CD4-positive, alpha-beta T cell treated with Interleukin-15 for 4 hours (primary cell): ENCODE results near the gene C17orf75.
A peak's percentile ranks its signal among the peaks of the same experiment; 100 is the strongest.
"Not testable (repeated sequence)": the region's sequence is repeated elsewhere in the genome, so short reads cannot be mapped to it uniquely, and the experiment has no call there.

Experiments used
- DNase-seq: peaks from one replicate; pipeline ENCODE4 v3.0.0-alpha.2; 2020; ENCODE audit warnings: low spot score

Gene C17orf75

DNA sequence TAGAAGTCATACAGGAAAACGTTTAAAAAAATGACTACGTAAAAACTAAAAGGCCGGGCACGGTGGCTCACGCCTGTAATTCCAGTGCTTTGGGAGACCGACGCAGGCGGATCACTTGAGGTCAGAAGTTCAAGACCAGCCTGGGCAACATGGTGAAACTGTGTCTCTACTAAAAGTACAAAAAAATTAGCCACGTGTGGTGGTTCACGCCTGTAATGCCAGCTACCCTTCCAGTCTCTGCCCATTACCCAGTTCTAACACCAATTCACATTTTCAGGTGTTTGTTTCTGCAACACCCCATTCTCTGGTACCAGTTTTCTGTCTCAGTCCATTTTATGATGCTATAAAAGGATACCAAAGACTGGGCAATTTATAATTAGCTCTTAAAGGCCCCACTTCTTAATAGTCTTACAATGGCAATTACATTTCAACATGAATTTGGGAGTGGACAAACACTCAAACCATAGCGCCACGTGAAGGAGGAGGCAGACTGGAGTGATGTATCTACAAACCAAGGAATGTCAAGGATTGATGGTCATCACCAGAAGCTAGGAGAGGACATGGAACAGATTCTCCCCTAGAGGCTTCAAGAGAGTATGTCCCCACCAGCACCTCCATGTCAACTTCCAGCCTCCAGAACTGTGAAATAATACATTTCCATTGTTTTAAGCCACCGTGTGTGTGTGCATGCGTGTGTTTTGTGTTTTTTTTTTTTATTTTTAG is 791 bp upstream of the C17orf75 start:
- DNase-seq, result no peak

DNA sequence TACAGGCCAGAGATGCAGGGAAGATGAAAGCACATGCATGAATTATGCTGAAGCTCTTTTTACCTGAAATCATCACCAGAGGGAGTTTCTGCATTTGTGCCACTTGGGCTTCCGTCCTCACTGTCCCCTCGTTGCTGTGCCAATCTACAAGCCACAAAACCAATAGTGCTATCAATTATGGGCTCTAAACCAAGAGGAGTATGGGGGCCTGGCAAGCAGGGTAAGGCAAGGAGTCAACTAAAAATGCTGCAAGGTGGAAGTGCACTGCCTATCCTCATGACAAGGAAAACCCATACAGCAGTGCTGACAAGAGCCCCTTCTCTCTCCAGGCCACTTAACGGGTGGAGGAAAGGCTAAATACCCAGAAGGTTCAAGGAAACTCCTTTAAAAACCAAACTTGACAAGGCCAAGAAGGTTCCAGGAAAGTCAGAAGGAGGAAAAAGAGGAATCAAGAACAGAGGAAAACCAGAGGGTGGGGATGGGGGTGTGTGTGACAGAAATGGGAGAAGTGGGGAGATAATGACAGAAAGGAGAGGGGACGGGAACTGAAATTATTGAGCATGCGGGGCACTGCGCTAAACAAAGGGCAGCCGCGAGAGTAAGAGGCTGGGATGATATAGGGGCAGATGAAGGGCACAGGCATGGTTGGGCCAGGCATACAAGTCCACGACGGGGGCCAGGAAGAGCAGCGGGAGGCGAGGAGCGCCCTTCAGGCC is 674 bp downstream of the C17orf75 start:
- DNase-seq, result peak; percentile 70

DNA sequence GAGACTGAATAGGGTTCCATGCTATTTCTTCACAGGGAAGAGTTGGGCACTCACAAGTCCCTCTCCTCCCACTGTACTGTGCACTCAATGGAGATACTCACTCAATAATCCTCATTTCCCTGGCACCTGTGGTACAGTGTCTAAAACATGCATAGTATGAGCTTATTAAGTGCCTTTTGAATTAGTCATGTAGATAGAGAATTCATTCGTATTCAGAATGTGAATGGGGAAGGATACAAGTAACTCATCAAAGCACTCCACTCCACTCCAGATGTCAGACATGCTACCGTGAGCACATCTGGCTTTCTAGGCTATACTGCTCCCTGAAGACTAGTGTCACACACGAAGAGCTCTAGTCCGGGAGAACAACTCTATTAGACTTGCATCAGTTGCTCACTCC is 6.3 kb downstream of the C17orf75 start:
- no peak for DNase-seq

DNA sequence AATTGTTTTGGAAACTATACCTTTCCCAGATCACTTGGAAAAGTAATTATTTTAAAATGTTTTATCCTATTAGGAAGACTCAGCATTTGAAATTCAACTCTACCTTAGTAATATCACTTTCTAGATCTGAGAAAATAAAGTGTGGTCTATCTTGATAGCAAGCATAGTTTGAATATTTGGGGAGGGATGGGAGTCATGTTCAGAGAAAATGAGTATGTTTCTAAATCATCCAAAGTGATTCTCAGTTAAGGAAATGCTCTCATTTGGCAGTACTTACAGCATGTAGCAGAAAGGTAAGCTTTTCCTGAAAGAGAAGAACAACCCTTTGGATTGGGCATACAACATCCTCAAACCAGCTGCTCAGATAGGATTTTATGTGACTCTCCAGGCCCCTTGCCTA is 6.9 kb downstream of the C17orf75 start:
- no peak for DNase-seq

DNA sequence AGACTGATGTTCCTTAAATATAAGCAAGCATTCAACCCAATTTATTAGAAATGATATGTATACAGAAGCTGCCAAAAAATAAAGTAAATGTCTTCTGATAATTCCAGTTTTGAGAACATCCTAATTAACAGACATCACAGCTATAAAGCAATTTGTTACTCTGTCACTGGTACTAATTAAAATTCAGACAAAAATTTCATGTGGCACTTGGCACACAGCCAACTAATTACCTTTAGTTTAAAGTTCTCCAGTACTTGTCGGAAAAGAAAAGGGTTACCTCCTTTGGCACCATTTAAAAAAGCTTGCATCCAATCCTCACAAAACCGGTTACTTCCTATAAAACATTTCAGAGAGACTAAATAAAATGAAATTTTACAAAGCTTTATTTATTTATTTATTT is 8.8 kb downstream of the C17orf75 start:
- no peak for DNase-seq

DNA sequence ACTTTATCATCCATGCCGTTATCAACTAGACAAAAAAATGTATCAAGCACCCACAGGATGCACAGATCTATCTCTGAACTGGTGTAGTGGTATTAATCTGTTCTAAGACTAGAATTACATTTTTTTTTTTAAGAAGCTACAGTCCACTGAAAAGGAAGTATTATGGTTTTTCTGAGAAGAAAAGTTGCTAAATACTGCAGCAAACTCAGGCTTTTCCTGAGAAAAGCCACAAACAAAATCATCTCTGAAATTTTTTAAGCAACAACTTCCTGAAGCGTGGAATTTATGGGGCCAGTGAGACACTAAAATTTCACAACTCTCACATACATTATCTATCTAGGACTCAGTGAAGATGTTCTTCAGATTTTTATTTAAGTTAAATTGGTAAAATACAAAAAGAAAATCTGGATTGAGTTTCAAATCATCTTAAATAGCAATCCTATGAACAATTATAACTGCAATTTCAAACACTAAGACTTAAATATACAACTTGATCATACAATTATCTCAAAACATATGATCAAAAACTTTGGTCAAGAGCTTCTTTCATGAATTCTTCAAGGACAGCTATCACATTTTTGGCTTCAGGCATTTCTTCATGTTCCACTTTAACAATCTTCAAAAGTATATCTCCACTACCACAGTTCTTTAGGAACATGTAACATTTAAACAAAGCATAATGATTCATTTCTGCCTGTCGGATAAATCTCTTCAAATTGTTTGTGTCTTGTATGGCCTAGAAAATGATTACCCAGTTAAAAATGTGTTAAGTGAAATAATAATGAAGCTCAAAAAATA is 10.5 kb downstream of the C17orf75 start:
- peak; percentile 55 for DNase-seq

DNA sequence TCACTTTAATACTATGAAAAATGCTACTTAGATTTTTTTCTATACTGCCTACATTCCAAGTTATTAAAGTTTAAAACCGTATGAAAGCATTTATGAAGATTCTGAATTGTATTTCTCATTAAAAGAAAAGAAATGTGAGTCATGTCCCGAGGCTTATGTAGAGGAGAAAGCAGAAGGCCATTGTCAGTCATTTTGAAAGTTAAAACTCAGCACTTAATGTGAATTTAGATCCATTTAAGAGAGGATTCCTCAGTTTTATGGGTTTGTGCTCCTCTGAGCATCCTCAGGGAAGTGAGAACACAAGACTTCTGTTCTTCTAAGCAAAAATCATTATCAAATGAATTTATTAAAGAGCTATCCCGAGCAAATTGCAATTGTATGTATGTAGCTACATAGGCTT is 11.8 kb downstream of the C17orf75 start:
- no peak for DNase-seq

DNA sequence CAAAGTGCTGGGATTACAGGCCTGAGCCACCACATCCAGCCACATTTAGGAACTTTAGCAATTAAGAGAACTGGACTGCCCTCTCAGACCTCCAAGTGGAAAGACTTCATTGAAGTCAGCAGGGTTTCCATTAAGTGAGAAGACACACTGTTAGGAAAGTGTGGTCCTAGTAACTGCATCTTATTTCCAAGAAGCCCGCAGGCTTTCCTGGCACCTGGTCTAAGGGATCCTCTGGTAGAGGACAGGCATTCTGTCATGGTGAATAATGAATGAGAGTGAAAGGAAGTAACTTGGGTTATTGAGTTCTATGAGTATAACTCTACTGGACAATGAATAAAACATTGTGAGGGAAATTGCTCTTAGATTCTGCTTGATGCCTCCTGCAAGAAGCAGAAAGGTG is 14.1 kb downstream of the C17orf75 start:
- DNase-seq, result no peak

DNA sequence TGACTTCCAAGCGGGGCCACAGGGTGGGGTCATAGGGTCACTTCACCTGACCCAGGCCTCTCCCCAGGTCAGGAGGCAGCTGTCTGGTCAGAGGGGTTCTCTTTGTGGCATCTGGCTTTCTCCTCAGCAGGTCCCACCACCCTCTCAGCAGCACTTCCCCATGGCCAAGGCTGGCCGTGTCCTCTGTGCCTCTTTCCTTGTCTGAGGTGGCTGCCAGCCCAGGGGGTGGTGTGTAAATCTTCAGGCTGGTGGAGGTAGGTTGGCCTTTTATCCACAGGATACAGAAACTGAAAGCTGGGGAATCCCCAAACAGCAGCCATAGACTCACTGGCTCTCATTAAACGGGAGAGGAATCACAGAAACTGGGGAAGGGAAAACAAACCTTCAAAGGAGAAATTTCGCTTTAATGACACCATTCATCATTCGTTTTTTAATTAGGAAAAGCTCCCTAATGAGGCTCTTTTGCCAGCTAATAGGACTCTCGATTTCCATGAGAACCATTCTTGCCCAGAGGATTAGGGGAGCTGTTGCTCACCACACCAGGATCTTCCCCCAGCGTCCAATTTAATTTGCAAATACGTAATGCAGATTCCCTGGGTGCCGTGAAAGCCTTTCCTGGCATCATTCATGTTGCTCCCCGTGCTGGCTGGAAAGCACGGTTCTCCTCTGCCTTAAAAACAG is 18.0 kb downstream of the C17orf75 start:
- DNase-seq, result peak; percentile 36

DNA sequence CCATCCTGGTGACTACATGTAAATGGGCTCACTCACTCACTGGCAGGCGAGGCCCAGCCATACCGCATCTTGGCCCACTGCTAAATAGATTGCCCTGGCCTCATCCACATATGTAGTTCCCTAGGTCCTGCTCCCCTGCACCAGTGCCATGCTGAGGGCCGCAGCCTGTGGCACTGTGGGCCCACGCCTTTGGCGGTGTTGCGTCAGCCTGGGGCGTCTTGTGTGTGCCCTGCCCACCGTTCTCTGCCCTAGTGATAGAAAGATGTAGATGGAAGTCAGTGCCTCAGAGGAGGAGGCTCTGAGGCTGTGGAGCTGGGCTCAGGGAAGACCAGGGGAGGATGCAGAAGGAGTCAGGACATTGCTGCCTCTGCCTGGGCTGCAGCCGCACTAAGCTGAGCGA is 18.9 kb downstream of the C17orf75 start:
- DNase-seq, result no peak

DNA sequence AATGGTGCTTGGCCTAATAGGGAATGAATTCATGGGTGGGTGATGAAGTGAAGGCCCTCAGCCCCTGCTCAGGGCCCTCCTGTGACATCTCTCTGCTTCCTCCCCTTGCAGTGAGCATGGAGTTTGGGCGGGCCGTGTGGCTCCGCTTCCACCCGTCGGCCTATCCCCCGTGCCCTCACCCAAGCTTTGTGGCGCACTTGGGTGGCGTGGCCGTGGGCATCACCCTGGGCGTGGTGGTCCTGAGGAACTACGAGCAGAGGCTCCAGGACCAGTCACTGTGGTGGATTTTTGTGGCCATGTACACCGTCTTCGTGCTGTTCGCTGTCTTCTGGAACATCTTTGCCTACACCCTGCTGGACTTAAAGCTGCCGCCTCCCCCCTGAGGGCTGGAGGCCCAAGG is 21.1 kb downstream of the C17orf75 start:
- DNase-seq, result no peak

DNA sequence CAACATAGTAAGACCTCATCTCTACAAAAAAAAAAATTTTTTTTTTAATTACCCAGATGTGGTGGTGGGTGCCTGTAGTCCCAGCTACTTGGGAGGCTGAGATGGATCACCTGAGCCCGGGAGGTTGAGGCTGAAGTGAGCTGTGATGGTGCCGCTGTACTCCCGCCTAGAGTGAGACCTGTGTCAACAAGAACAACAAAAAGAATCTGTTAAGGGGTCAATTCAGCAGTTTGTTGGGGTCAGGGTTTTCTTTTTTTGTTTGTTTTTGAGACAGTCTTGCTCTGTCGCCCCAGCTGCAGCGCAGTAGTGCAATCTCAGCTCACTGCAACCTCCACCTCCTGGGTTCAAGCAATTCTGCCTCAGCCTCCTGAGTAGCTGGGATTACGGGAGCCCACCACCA is 21.9 kb downstream of the C17orf75 start:
- not testable (repeated sequence) for DNase-seq

DNA sequence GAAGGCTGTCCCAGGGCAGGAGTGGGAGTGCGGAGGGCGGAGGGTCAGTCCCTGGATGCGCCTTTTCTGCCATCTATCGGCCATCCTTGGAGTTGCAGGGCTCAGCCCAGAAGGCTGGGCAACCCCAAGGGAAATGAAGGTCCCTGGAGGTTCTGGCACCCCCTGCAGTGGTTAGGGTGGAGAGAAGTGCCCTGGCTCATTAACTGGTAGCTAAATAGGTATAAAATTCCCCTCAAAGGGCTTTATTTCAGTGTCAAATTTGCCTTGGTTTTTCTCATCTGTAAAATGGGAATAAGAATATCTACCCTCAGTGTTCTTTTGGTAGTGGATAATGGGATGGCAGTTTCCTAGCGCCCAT is 22.4 kb downstream of the C17orf75 start:
- peak; percentile 77 for DNase-seq

DNA sequence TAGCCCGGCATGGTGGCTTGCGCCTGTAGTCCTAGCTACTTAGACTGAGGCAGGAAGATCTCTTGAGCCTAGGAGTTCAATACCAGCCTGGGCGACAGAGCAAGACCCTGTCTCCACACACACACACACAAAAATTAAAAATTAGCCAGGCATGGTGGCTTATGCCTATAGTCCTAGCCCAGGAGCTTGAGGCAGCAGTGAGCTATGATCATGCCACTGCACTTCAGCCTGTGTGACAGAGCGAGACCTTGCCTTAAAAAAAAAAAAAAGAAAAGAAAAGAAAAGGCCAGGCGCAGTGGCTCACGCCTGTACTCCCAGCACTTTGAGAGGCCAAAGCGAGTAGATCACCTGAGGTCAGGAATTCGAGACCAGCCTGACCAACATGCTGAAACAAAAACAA is 23.9 kb downstream of the C17orf75 start:
- no peak for DNase-seq

DNA sequence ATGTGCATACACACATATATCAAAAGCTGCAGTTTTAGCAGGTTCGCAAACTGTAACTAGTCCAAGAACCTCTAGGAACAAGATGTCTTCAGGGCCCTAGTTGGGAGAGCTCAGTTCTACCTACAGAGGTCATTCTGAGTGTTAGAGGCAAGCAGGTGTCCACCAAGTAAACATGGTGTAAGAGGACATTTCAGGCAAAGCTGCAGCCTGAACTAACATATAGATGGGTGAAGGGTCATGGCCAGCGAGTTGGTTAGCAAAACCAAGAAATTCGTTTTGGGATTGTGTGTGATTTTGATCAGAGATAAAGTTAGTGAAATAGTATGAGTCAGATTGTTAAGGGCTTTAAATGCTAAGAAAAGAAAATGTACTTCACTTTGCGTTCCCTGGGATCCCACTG is 24.6 kb downstream of the C17orf75 start:
- DNase-seq, result no peak

DNA sequence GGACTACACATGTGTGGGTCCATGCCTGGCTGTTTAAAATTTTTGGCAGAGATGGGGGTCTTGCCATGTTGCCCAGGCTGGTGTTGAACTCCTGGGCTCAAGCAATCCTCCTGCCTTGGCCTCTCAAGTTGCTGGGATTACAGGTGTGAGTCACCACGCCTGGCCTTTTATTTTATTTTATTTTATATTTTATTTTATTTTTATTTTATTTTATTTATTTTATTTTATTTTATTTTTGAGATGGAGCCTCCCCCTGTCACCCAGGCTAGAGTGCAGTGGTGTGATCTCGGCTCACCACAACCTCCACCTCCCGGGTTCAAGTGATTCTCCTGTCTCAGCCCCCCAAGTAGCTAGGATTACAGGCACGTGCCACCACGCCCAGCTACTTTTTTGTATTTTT is 25.3 kb downstream of the C17orf75 start:
- DNase-seq, result not testable (repeated sequence)

DNA sequence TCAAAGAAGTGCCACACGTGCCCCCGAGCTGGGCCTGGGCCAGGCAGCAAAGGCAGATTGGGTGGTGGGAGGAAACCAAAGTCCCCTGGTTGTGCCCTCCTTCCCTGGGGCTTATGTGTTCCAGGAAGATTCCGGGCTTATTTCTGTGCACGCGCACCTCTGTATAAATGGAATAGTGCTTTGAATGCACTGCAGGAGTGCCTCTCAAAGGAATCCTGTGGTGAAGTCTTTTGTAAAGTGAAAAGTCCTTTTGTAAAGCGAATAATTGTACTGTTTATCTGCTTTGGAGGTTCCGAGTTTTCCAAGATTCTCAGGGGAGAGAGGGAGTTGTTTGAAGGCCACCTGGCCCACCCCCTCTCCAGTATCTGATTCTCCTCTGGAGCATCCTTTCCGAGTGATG is 26.8 kb downstream of the C17orf75 start:
- DNase-seq, result no peak

DNA sequence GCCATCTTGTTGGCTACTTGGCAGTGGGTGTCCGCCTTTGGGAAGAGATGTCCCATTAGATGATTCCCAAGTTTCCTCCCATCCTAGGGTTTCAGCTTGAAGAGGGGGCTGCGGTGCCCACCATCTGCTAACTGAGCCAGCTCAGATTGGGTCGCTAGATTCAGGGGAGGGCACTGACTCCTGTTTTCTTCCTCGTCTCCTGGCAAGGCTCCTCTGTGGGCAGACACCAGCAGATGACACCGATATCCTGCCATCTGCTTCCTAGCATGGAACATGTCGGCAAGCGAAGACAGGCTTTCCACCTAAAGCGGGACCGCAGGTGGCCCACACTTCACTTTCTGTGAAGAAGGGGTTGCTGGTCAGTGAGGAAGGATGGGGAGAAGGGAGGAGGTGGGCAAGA is 27.3 kb downstream of the C17orf75 start:
- DNase-seq, result no peak

DNA sequence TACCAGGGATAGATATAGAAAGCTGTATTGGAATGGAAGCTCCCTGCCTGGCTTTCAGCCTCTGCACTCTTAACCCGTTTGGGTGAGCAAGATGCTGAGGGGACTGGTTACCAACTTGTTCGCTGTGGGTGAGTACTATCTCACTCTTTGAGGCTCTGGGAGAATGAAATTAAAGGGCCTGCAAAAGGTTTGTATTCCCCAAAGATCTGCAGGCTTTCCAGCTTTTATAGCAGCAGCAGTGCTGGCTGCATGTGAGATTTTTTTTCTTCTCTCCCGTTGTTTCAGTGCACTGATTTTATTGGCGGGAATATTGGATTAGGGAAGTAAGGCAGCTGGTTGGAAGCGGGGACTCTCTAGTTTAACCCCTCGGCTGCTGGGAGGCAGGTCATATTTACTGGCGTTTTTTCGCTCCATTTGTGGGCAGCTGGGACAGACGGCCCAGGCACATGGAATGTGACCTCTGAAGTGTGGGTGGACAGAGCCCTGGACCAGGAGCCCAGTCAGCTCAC is 30.9 kb downstream of the C17orf75 start:
- DNase-seq, result no peak

DNA sequence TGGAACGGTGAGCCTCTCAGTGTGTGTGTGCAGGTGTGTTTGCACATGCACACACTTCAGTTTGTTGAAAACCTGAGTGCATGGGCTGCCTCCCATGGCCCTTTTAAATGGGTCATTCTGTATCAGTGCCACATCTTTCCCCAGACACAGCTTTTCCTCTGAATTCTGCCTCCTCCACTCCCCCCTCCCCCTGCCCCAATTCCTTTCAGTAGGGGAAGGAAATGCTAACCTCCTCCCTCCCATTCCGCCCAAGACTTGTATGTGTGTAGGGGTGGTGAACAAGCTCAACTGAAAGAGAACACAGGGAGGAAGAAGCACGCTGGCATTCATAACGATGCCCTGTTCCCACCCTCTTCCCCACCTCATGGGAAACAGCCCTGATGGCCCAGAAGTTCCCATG is 34.3 kb downstream of the C17orf75 start:
- no peak for DNase-seq

DNA sequence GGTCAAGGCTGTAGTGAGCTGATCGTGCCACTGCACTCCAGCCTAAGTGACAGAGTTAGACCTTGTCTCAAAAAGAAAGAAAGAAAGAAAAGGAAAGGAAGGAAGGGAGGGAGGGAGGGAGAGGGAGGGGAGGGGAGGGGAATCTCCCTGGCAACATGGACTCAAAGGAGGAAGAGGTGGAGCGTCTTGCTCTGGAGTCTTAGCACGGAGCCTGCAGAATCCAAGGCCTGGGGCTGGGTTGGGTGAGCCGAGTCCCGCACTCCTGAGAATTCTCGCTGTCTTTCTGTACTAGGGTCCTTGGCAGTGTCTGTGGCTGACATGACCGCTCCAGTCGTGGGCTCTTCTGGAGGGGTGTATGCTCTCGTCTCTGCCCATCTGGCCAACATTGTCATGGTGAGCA is 36.9 kb downstream of the C17orf75 start:
- no peak for DNase-seq

DNA sequence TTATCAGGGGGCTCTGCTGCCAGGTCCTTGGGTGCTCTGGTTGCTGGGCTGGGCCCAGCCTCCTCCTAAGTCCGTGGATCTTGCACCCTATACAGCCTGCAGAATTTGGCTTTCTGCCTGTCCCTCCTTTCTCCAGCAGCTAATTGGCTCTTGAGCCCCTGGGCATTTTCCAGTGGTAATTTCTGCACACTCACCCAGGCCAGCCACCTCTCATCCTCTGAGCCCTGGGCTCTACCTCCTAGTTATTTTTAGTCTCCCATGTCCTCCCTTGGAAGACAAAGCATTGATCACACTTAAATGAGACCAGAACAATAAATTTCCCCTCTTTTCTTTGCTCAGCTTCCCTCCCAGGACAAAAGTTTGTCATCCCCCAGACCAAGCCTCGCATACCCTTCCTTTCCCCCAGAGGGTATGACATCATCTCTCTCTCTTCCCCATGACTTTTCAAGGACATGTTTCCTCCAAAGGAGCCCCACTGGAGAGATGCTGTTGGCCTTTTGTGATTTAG is 38.1 kb downstream of the C17orf75 start:
- DNase-seq, result no peak
